Measurements from ENCODE around the gene TRAPPC2L. TPM values are rescaled to one million over a fixed set of nuclear protein-coding genes. Genes with fewer than 3 reads are reported as not detected.

Gene TRAPPC2L
- total and polyA plus RNA-seq, 2 donors (not counting 1 experiment from before 2014, with no cell fraction given), result 33.5 to 65.1 TPM

GRCh38 chr16:88826070-88826840 lies 30.7 kb upstream of the TRAPPC2L start:
- H3K79me2 ChIP-seq (ENCODE audit: control insufficient read depth, insufficient read depth, low read length), result no peaks in the 10 kb centered on the region
- ChIA-PET CTCF (no interaction called here), POLR2A (interaction anchor here (0.6 kb wide), 1 partner anchor 223 kb away, joined by 4 read pairs; no protein-coding TSS in a partner anchor)
- ATAC-seq (ENCODE audit: low read depth) (no peak), DNase-seq (no peak)
- WGBS (ENCODE audit: insufficient coverage), result 96% methylated on average over 25 of the region's 26 CpGs
- no peak overlapping the region for H3K27ac ChIP-seq (ENCODE audit: low read length in 2 of 2)
- no peak overlapping the region for H3K4me2 ChIP-seq (replicated peaks; ENCODE audit: low read depth, low read length, poor library complexity, severe bottlenecking)
- Mint-ChIP-seq H3K4me3 (no peak overlapping the region), H3K27me3 (no peaks in the 10 kb centered on the region), H3K4me1 (no peaks in the 10 kb centered on the region), H3K27ac (no peak overlapping the region), H3K9me3 (ENCODE audit: insufficient read depth) (no peaks in the 10 kb centered on the region)
- peaks cover 0 to 19% of the 10 kb centered on the region in 2 experiments for H3K36me3 ChIP-seq (replicated peaks in 1 of 2; ENCODE audit: control extremely low read depth in 1 of 2, control insufficient read depth in 1 of 2, extremely low read depth in 1 of 2, insufficient read depth in 2 of 2, low read length in 1 of 2)
- intact Hi-C loops (cut with micrococcal nuclease), result no loop called here
- H3K4me3 ChIP-seq (ENCODE audit: control extremely low read depth in 1 of 5, extremely low read depth in 1 of 5, insufficient read depth in 1 of 5, low read depth in 2 of 5, low read length in 4 of 5), result no peak overlapping the region
- H3K4me1 ChIP-seq (ENCODE audit: control insufficient read depth in 2 of 2, insufficient read depth in 2 of 2, low read length in 2 of 2), result no peaks in the 10 kb centered on the region
- TF ChIP-seq EZH2 (IDR thresholded peaks at IDR 0.05; ENCODE audit: borderline replicate concordance, insufficient read depth, low read depth, low read length, poor library complexity, severe bottlenecking) (no peak), CTCF (IDR thresholded peaks at IDR 0.05) (no peak)
- H3K27me3 ChIP-seq (replicated peaks in 1 of 4; ENCODE audit: control extremely low read depth in 1 of 4, control insufficient read depth in 3 of 4, insufficient read depth in 4 of 4, low read length in 3 of 4), result no peaks in the 10 kb centered on the region
- H4K20me1 ChIP-seq (ENCODE audit: control insufficient read depth, insufficient read depth, low read length, poor library complexity, severe bottlenecking), result no peaks in the 10 kb centered on the region
- H2AFZ ChIP-seq (ENCODE audit: insufficient read depth, low read depth, low read length, poor library complexity, severe bottlenecking), result no peak overlapping the region
- no peaks in the 10 kb centered on the region for H3K9me3 ChIP-seq (ENCODE audit: control extremely low read depth in 1 of 3, control insufficient read depth in 2 of 3, insufficient read depth in 1 of 3, low read length in 2 of 3)
- H3K9ac ChIP-seq (ENCODE audit: low read length), result no peak overlapping the region

- no peak for TF ChIP-seq CTCF (IDR thresholded peaks at IDR 0.05)
- Histone ChIP-seq H3K36me3 (replicated peaks in 1 of 2; ENCODE audit: control extremely low read depth in 1 of 2, control insufficient read depth in 1 of 2, extremely low read depth in 1 of 2, insufficient read depth in 2 of 2, low read length in 1 of 2) (peaks cover 0 to 12% of the 10 kb centered on the region in 2 experiments), H3K4me3 (ENCODE audit: control extremely low read depth in 1 of 5, extremely low read depth in 1 of 5, insufficient read depth in 1 of 5, low read depth in 2 of 5, low read length in 4 of 5) (no peak overlapping the region), H3K27me3 (replicated peaks in 1 of 4; ENCODE audit: control extremely low read depth in 1 of 4, control insufficient read depth in 3 of 4, insufficient read depth in 4 of 4, low read length in 3 of 4) (no peaks in the 10 kb centered on the region), H4K20me1 (ENCODE audit: control insufficient read depth, insufficient read depth, low read length, poor library complexity, severe bottlenecking) (no peaks in the 10 kb centered on the region), H3K9ac (ENCODE audit: low read length) (no peak overlapping the region), H3K79me2 (ENCODE audit: control insufficient read depth, insufficient read depth, low read length) (no peaks in the 10 kb centered on the region), H3K4me2 (replicated peaks; ENCODE audit: low read depth, low read length, poor library complexity, severe bottlenecking) (no peak overlapping the region), H3K4me1 (ENCODE audit: control insufficient read depth in 2 of 2, insufficient read depth in 2 of 2, low read length in 2 of 2) (no peaks in the 10 kb centered on the region), H3K9me3 (ENCODE audit: control extremely low read depth in 1 of 3, control insufficient read depth in 2 of 3, insufficient read depth in 1 of 3, low read length in 2 of 3) (no peaks in the 10 kb centered on the region), H2AFZ (ENCODE audit: insufficient read depth, low read depth, low read length, poor library complexity, severe bottlenecking) (no peak overlapping the region), H3K27ac (ENCODE audit: low read length in 2 of 2) (no peak overlapping the region)
- Mint-ChIP-seq H3K27ac (no peak overlapping the region), H3K4me1 (no peaks in the 10 kb centered on the region), H3K9me3 (ENCODE audit: insufficient read depth) (no peaks in the 10 kb centered on the region), H3K27me3 (no peaks in the 10 kb centered on the region), H3K4me3 (no peak overlapping the region)
- DNase-seq (no peak), ATAC-seq (ENCODE audit: low read depth) (no peak)
- WGBS (ENCODE audit: insufficient coverage), result 98% methylated on average over 21 of the region's 21 CpGs
- ChIA-PET CTCF (interaction anchor here (1.8 kb wide), 1 partner anchor 10 kb away, joined by 6 read pairs; no protein-coding TSS in a partner anchor), POLR2A (no interaction called here)
- intact Hi-C loops (cut with micrococcal nuclease), result no loop called here
Observed at GRCh38 chr16:88827727-88828126, 29.2 kb upstream of the TRAPPC2L start.
